Measurements from ENCODE around the gene NCK1.
"Not testable (repeated sequence)": the region's sequence is repeated elsewhere in the genome, so short reads cannot be mapped to it uniquely, and the experiment has no call there.

NCK1 gene

GRCh38 chr3:136856665-136857064 is 5.3 kb upstream of the NCK1 start:
- in situ Hi-C loops (cut with MboI; ENCODE audit: low pct_unique_long_range_greater_than_20kb, low sequenced_read_pairs) = no loop called here

GRCh38 chr3:136858381-136858780 is 3.6 kb upstream of the NCK1 start:
- DNase-seq = peak; percentile 95
- in situ Hi-C loops (cut with MboI; ENCODE audit: low pct_unique_long_range_greater_than_20kb, low sequenced_read_pairs) = no loop called here

More at GRCh38 chr3:136856665-136857064, 5.3 kb upstream of the NCK1 start:
- peak; percentile 62 for DNase-seq

GRCh38 chr3:136860541-136860940 is 1.5 kb upstream of the NCK1 start:
- peak; percentile 44 for DNase-seq
- in situ Hi-C loops (cut with MboI; ENCODE audit: low pct_unique_long_range_greater_than_20kb, low sequenced_read_pairs) = no loop called here

- peak; percentile 78 for DNase-seq
- in situ Hi-C loops (cut with MboI; ENCODE audit: low pct_unique_long_range_greater_than_20kb, low sequenced_read_pairs) = no loop called here
Measured at GRCh38 chr3:136862617-136863322, 762 bp downstream of the NCK1 start.

GRCh38 chr3:136869282-136869681 is 7.3 kb downstream of the NCK1 start:
- DNase-seq = no peak
- in situ Hi-C loops (cut with MboI; ENCODE audit: low pct_unique_long_range_greater_than_20kb, low sequenced_read_pairs) = no loop called here

- in situ Hi-C loops (cut with MboI; ENCODE audit: low pct_unique_long_range_greater_than_20kb, low sequenced_read_pairs); DNase-seq: not testable (repeated sequence)
Measured at GRCh38 chr3:136872258-136872657, 10.2 kb downstream of the NCK1 start.

GRCh38 chr3:136879510-136879909 is 17.5 kb downstream of the NCK1 start:
- in situ Hi-C loops (cut with MboI; ENCODE audit: low pct_unique_long_range_greater_than_20kb, low sequenced_read_pairs); DNase-seq: not testable (repeated sequence)

- peak; percentile 30 for DNase-seq
- in situ Hi-C loops (cut with MboI; ENCODE audit: low pct_unique_long_range_greater_than_20kb, low sequenced_read_pairs) = no loop called here
Measured at GRCh38 chr3:136882571-136882970, 20.6 kb downstream of the NCK1 start.

- in situ Hi-C loops (cut with MboI; ENCODE audit: low pct_unique_long_range_greater_than_20kb, low sequenced_read_pairs) = no loop called here
- no peak for DNase-seq
Measured at GRCh38 chr3:136883967-136884720, 22.1 kb downstream of the NCK1 start.

- DNase-seq = no peak
- in situ Hi-C loops (cut with MboI; ENCODE audit: low pct_unique_long_range_greater_than_20kb, low sequenced_read_pairs) = no loop called here
Measured at GRCh38 chr3:136885357-136886213, 23.6 kb downstream of the NCK1 start.

GRCh38 chr3:136889947-136890346 is 27.9 kb downstream of the NCK1 start:
- no peak for DNase-seq
- in situ Hi-C loops (cut with MboI; ENCODE audit: low pct_unique_long_range_greater_than_20kb, low sequenced_read_pairs) = no loop called here

- in situ Hi-C loops (cut with MboI; ENCODE audit: low pct_unique_long_range_greater_than_20kb, low sequenced_read_pairs) = no loop called here
- no peak for DNase-seq
Measured at GRCh38 chr3:136891934-136892855, 30.2 kb downstream of the NCK1 start.

- in situ Hi-C loops (cut with MboI; ENCODE audit: low pct_unique_long_range_greater_than_20kb, low sequenced_read_pairs) = no loop called here
- no peak for DNase-seq
Measured at GRCh38 chr3:136893848-136894443, 31.9 kb downstream of the NCK1 start.

GRCh38 chr3:136897171-136897570 is 35.2 kb downstream of the NCK1 start:
- in situ Hi-C loops (cut with MboI; ENCODE audit: low pct_unique_long_range_greater_than_20kb, low sequenced_read_pairs) = not testable (repeated sequence)

GRCh38 chr3:136898549-136898948 is 36.5 kb downstream of the NCK1 start:
- DNase-seq = no peak
- in situ Hi-C loops (cut with MboI; ENCODE audit: low pct_unique_long_range_greater_than_20kb, low sequenced_read_pairs) = no loop called here

More at GRCh38 chr3:136897171-136897570, 35.2 kb downstream of the NCK1 start:
- DNase-seq = not testable (repeated sequence)

- in situ Hi-C loops (cut with MboI; ENCODE audit: low pct_unique_long_range_greater_than_20kb, low sequenced_read_pairs) = no loop called here
- DNase-seq = no peak
Measured at GRCh38 chr3:136898954-136899353, 36.9 kb downstream of the NCK1 start.

- in situ Hi-C loops (cut with MboI; ENCODE audit: low pct_unique_long_range_greater_than_20kb, low sequenced_read_pairs) = no loop called here
- no peak for DNase-seq
Measured at GRCh38 chr3:136899622-136900158, 37.7 kb downstream of the NCK1 start.

- in situ Hi-C loops (cut with MboI; ENCODE audit: low pct_unique_long_range_greater_than_20kb, low sequenced_read_pairs) = not testable (repeated sequence)
- peak; percentile 60 for DNase-seq
Measured at GRCh38 chr3:136900694-136901093, 38.7 kb downstream of the NCK1 start.

Data from KBM-7 (cell line).